Kasumi-1 (cell line): Measurements from ENCODE around the gene LCT.

Source experiments
- DNase-seq, 2 experiments: peaks; one replicate each; lab custom pipeline; 2025; lab: John Stamatoyannopoulos, UW

Gene LCT

DNA sequence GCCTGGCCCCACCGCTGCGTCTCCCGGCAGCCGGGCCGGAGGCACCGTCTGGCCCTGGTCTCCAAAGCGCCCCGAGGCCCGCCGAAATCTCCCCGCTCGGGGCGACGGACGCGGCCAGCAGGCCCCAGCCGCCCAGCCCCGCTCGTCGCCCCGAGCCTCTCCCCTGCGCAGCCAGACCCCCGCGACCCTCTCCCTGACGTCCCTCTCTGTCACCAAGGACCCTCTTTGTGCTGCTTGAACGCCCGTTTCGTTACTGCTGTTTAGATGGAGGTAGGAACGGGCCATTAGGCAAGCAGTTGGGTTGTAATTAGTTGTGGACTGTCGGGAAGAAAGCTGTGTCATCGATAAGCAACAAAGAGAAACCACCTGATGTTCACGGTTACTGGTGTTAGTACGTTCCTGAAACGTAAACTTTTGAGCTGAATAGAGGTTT lies 94.6 kb downstream of the LCT start:
- DNase-seq, result peak; percentile 66 to 75

DNA sequence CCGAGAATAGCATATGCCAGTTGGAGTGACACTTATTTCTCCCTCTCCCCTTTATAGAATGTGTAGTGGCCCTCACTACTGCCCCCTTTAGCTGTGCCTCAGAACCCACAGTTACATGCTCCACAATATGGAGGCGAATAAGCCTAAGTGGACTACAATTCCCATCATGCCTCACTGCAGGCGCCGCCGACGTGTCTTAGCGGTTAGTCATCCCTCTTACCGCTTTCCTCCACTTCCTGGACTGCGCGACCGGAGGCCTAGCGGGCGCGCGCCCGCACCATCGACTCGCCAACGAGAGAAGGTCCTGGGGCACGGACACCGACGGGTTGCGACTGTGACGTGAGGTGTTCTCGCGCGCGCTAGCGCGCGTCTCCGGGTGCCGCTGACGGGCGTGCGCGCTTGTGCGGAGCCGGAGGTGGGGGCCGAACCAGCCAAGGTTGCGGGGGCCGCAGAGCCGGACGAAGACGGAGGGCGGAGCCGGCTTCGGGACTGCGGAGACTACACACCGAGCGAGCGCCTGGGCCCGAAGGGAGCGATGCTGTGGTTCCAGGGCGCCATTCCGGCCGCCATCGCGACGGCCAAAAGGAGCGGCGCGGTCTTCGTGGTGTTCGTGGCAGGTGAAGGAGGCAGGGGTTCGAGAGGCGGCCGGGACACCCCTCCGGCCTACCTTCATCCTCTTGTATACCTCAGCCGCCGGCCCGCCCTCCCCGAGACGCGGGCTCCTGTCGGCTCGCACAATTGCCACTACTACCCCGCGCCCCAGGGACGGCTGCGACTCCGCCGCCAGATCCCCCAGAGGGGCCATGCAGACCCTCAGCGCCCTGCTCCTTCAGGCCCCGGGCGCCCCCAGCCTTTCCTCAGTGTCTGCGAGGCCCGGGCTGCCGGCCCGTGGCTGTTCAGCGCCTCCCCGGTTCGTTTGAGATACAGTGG lies 95.3 kb downstream of the LCT start, which contains the start of gene UBXN4:
TSS of gene UBXN4 (plus strand) at position 461 of the 930 bp plus-strand sequence. CDS start at position 536, 75 bp downstream.
- DNase-seq, result peak; percentile 99 to 100

DNA sequence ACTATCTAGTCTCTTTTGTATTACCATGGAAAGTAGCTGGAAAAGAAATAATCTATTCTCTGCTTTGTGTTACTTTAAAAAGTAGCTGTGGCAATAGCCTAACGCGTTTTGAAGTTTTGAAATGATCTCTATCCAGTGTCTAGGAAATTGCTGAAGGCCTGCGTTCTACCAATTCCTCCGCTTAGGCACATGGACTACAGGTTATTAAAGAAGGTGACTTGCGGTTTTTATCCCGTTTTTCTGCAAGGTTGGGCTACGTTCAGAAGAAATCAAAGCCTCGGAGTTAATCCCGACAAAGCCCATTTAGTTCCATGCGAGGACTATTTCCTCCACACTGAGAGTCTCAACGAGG lies 96.0 kb downstream of the LCT start:
- no peak for DNase-seq

DNA sequence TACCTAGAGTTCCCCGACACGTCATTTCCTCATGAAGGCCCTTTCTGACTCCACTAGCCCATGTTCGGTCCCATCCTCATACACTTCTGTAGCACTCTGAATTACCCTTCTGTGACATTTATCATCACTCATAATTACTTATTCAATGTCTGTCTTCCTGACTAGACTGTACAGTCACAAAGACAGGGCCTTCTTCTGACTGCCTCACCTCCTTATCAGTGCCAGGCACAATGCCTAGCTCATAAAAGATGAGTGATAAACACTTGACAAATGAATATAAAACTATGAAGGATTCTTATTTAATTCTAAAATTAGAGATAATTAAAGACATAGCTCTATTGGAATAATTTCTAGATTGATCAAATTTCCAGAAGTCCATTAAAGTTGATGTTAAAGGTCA lies 96.8 kb downstream of the LCT start:
- no peak for DNase-seq
